Stimulated activated CD4-positive, alpha-beta T cell treated with anti-CD3 and anti-CD28 coated beads, Interleukin-12 subunit alpha, Interleukin-12 subunit beta, amount 100 ng/mL, for 4 hours (primary cell): ENCODE results near the gene FOXF2.
A peak's percentile ranks its signal among the peaks of the same experiment; 100 is the strongest.

ENCODE experiments used
- DNase-seq: peaks from one replicate; pipeline ENCODE4 v3.0.0-alpha.2; 2020

The FOXF2 gene

GRCh38 chr6:1379017-1379787 is 10.2 kb upstream of the FOXF2 start:
- no peak for DNase-seq

GRCh38 chr6:1379788-1380147 is 9.6 kb upstream of the FOXF2 start:
- no peak for DNase-seq

- no peak for DNase-seq
Measured at GRCh38 chr6:1380625-1381427, 8.6 kb upstream of the FOXF2 start.

DNA sequence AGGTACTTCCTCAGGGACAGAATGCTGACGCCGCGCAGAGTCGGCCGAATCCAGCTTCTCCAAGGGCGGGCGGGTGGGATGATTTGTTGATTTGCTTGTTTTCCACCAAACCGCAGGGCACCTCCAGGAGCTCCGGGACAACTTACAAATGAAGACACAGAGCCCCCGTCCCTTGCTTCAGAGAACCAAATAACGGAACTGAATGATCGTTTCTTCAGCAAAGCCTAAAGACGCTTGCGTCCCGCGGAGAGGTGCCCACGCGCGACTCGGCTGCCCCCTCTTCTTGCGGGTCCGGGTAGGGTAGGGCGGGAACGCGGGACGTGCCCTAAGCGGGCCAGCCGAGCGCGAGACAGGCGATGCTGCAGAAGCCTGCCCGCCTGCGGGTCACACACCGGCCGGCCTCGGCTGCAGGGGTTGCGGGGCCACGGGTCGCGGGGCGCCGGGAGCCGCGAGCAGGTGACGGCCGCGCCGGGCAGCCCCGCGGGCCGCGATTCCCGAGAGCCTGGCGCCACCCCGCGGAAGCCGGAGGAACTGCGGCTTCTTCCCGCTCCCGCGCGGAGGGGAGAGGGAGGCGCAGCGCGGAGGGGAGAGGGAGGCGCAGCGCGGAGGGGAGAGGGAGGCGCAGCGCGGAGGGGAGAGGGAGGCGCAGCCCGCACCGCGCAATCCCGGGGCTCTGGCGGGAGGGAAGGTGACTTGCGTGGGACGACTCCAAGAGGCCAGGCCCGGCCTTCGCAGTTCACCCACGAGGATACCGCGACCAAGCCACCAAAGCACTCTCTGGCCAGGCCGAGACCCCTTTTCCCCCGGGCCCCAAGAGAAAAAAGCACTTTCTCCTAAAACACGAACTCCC is 7.7 kb upstream of the FOXF2 start:
- DNase-seq, result peak; percentile 71

DNA sequence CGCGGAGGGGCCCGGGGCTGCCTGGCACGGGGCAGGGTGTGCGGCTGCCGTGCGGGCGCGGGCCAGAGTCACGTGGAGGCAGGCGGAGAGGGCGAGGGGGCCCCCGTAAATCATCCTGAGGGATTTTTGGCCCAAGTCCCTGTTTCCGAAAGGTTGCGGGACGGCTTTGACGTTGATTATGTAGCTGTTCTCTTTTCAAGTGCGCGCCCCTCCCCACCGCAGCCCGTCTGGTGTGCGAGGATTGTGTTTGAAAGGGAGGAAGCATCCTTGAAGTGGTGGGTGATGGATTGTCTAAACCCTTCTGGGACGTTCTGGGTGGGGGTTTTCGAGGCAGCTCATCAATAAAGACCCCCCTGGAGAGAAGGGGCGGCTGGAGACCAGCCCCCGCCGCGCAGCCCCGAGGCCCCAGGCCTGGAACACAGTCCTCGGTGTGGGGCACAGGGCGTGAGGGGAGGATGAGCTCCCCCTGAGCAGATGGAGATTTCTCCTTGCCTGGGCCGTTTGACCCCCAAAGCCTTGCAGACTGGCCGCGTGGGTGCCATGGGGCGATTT is 7.0 kb upstream of the FOXF2 start:
- DNase-seq, result no peak

DNA sequence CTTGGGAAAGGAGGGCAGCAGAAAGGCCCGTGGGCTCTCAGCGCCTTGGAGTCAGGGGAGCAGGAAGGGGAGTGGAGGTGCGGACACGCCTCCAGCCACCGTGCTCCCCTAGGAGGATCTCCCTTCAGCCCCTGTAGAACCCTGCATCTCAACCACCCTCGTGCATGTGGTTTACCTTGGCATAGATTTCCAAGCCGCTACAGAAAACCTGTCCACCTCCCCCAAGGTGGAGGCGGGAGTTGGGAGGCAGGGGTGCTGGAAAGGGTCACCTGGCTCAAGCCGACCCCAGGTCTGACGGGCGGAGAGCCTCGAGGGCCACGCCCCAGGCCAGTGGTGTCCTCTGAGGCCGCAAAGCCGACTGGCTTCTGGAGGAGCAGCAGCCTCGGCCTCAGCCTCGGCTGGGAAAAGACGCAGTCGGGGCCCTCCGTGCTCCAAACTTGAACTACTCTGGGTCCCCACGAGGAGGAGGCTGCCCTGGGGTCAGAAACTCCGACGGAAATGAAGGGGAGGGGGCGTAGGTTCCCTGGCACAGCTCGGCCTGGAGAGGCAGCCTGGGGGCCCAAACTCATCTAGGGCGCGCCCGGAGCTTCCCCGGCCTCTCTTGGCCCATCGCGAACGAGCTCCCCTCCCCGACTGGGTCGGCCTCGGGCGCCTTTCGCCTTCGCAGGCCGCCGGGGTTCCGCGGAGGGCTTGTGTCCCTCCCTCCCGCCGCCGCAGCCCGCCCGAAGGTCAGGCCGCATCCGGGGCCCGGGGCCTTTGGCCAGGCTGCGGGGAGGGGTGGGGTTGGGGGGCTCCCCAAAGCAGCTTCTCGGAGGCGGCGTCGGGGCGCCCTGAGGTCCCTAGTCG is 6.3 kb upstream of the FOXF2 start:
- DNase-seq, result no peak

GRCh38 chr6:1383729-1384548 is 5.4 kb upstream of the FOXF2 start:
- no peak for DNase-seq

GRCh38 chr6:1384549-1385128 is 4.7 kb upstream of the FOXF2 start:
- DNase-seq, result no peak

GRCh38 chr6:1385129-1386037 is 4.0 kb upstream of the FOXF2 start:
- DNase-seq, result no peak

- no peak for DNase-seq
Measured at GRCh38 chr6:1386038-1386709, 3.2 kb upstream of the FOXF2 start.

DNA sequence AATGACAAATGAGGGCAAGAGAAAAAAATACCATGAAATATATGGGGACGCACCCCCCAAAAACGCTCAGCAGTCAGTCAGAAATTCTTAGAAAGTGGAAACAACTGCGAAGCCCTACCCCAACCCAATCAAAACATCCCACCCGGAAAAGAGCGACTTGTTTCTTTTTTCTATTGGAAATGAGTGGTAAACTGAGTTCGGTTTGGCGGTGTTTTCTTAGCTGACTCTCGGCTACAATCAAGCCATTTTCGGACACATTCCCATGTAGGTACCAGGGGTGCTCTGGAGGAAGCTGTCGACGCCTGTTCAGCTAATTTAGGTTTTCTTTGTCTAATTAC is 1.9 kb upstream of the FOXF2 start:
- DNase-seq, result no peak

DNA sequence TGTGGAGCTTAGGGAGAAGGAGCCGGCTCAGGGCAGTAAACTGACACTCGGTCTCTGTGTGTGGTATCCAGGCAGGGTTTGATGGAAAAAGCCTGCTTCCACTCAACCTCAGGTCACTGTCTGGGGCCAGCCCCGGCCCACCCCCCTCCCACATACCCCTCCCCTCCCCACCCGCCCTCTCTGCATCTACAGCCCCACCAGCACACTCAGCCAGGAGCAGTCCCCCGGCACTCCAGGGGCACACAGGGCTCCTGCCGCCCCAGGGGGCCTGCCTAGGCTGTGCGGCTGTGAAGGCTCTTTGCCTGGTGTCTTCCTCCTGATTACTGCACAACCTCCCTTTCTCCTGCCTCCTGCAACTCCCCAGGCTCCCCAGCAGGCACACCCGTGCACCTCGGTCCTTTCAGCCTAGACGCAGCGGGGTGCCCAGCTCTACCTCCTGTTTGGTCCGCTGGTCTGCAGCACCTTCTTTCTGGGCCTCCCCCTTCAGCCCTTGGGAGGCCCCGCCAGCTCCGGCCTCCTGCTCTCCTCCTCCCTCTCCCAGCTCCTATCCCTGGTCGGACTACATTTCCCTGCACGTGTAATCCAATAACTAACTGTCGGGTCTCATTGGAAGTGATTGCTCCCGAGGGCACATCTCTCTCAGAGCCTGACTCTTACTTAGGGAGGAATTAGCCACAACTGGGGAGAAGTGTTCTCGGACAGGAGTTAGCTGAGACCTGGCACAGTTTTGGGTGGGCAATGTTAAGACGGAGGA is 1.3 kb upstream of the FOXF2 start:
- no peak for DNase-seq

DNA sequence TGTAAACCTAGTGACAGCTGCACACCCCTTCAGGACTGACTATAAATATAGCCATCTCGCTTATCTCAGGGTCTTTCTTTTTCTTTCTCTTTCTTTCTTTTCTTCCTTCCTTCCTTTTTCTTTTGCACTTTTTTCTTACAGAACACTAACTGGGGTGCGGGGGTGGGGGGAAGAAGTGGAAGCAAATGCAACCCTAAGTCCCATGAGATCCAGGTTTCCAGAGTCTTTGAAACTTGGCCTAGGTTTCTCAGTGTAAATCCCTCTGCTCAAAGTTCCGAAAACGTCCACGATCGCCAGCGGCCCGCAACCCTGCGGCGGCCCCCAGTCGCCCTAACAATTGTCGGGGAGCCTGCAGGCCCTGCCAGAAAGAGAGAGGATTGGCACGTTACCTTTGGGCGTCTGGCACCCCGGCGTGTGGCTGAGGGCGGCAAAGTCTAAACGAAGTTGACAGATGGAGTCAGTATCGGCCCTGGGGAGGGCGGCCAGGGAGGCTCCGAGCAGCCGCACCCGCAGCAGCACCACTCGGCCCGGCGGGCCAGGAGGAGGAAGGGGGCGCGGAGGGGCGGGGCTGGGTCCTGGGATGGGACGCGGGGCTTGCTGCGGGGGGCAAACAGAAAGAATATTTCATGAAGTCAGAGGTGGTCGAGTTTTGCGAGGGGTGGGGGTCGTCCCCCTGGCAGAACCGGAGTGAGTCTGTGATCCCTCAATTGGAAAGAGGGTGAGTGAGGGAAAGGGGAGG is 577 bp upstream of the FOXF2 start:
- no peak for DNase-seq

DNA sequence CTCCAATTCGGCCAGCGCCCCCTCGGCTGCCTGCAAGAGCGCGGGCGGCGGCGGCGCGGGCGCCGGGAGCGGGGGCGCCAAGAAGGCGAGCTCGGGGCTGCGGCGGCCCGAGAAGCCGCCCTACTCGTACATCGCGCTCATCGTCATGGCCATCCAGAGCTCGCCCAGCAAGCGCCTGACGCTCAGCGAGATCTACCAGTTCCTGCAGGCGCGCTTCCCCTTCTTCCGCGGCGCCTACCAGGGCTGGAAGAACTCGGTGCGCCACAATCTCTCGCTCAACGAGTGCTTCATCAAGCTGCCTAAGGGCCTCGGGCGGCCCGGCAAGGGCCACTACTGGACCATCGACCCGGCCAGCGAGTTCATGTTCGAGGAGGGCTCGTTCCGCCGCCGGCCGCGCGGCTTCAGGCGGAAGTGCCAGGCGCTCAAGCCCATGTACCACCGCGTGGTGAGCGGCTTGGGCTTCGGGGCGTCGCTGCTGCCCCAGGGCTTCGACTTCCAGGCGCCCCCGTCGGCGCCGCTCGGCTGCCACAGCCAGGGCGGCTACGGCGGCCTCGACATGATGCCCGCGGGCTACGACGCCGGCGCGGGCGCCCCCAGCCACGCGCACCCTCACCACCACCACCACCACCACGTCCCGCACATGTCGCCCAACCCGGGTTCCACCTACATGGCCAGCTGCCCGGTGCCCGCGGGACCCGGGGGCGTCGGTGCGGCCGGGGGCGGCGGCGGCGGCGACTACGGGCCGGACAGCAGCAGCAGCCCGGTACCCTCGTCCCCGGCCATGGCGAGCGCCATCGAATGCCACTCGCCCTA is 963 bp downstream of the FOXF2 start:
- no peak for DNase-seq

GRCh38 chr6:1390946-1391799 is 1.8 kb downstream of the FOXF2 start:
- DNase-seq, result no peak

GRCh38 chr6:1391800-1392309 is 2.5 kb downstream of the FOXF2 start:
- DNase-seq, result no peak
